HUDEP-2 (cell line): Measurements from ENCODE around the gene NRP1.

Experiments
- DNase-seq, 76 experiments: peaks; one replicate each; lab custom pipeline; 2025; ENCODE audit not compliant: unreplicated experiment in 76 of 76; lab: John Stamatoyannopoulos, UW

The NRP1 gene

GRCh38 chr10:33270971-33271370 lies 63.5 kb downstream of the NRP1 start:
- no peak for DNase-seq

GRCh38 chr10:33267708-33268107 lies 66.8 kb downstream of the NRP1 start:
- no peak for DNase-seq

GRCh38 chr10:33265621-33266020 lies 68.8 kb downstream of the NRP1 start:
- peak in 1 of 76 experiments; percentile 2 for DNase-seq

- DNase-seq = no peak
Measured at GRCh38 chr10:33263453-33263852, 71.0 kb downstream of the NRP1 start.

- no peak for DNase-seq
Measured at GRCh38 chr10:33262871-33263270, 71.6 kb downstream of the NRP1 start.

GRCh38 chr10:33260403-33261149 lies 73.9 kb downstream of the NRP1 start:
- DNase-seq = no peak

GRCh38 chr10:33258967-33259366 lies 75.5 kb downstream of the NRP1 start:
- no peak for DNase-seq

GRCh38 chr10:33257439-33258080 lies 76.9 kb downstream of the NRP1 start:
- no peak for DNase-seq

- DNase-seq = no peak
Measured at GRCh38 chr10:33256458-33256857, 78.0 kb downstream of the NRP1 start.

- no peak for DNase-seq
Measured at GRCh38 chr10:33254556-33255160, 79.8 kb downstream of the NRP1 start.

GRCh38 chr10:33253411-33253810 lies 81.1 kb downstream of the NRP1 start:
- DNase-seq = no peak

GRCh38 chr10:33252794-33253203 lies 81.7 kb downstream of the NRP1 start:
- no peak for DNase-seq

- DNase-seq = no peak
Measured at GRCh38 chr10:33252324-33252723, 82.1 kb downstream of the NRP1 start.

GRCh38 chr10:33249659-33250345 lies 84.7 kb downstream of the NRP1 start:
- DNase-seq = no peak

GRCh38 chr10:33249137-33249536 lies 85.3 kb downstream of the NRP1 start:
- DNase-seq = no peak

GRCh38 chr10:33248638-33249037 lies 85.8 kb downstream of the NRP1 start:
- no peak for DNase-seq

GRCh38 chr10:33247221-33247922 lies 87.1 kb downstream of the NRP1 start:
- DNase-seq = no peak

GRCh38 chr10:33245343-33245742 lies 89.1 kb downstream of the NRP1 start:
- no peak for DNase-seq

- DNase-seq = no peak
Measured at GRCh38 chr10:33244354-33244967, 90.0 kb downstream of the NRP1 start.

- DNase-seq = no peak
Measured at GRCh38 chr10:33243703-33244102, 90.8 kb downstream of the NRP1 start.
